ENCODE results near the gene ABCB4.
A peak's percentile ranks its signal among the peaks of the same experiment; 100 is the strongest.

Gene ABCB4

DNA sequence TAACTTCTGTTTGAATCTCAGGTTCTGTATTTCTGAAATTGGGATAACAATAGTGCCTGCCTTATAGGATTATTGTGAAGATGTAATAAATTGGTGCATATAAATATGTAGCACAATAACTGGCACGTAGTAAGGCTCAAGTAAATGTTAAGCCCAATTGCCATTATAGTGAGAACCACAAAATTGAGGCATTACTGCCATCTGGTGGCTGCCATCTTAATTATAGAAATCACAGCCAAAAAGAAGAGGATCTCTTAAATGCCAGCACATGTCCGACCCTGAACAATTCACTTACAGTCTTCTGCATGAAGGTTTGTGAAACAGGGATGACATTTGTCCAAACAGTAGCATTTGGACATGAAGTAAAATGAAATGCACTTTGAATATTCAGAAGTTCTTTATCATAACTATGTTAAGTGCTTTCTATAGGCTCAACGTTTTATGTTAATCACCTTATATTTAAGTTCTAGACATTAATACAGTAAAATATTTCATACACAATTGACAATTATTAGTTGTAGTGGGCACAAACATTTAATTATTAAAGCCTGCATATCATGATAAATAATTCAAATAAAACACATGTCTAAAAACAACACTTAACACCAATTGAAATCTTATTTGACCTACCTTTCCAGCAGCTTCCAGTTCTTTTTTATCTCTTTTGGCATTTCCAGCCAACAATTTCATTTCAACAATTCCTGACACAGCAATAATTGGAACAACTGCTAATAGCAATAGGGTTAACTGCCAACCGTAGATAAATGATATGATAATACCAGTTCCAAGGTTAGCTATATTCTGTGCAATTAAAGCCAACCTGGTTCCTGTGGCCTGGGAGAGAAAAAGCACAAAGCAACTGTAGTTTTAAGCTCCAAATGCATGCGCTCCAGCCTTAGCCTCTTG, 58.5 kb downstream of the ABCB4 start:
- peak; percentile 77 for DNase-seq

DNA sequence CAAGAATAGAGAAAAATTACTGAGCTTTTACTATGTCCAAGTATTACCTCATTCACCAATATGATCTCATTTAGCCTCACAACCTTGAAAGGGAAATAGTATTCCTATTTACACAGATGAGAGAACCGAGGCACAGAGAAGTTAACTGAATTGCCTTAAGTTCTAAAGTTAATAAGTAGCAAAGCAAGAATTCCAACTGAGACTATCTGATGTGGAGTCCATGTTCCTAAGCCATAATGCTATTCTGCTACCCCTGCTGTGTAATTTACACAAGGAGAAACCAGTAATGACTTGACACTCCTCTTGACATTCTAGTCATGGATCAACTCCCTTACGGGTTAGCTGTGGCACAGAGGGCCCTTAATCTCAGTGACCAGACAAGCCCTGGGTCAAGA, 60.7 kb downstream of the ABCB4 start:
- no peak for DNase-seq

DNA sequence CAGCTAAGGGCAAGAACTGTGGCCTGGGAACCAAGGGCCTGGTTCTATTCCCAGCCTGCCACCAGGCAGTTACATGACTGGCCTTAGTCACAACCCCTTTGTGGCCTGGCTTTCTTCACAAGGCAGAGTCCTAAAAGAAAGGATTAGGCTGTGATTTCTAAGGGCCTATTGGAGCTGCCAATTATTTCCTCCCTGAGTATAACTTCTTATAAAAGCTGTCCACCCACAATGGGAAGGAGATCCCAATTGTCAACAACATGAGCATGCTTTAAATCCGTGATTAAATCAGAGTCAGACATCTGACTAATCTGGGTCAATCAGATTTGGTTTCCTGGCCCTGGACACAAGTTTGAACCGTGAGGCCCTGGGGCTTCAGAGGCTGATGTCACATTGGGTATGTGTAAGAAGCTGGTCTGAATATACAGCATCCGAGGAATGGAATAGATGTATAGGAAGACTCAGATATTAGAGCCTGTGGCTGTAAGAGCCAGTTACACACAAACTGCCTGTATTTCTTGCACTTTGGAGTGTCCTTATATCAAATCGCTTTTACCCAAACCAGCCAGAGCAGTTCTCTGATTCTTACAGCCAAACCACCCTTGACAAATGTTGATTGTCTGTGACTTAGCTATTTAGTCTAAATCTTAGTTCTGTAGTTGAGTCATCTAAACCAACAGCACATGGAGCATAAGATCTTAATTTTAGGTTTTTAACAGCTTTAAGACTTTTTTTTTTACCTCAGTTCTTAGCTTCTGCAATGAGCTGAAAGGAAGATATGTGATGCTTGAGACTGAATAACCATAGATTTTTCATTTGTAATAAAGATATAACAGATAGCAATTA, 61.3 kb downstream of the ABCB4 start:
- no peak for DNase-seq

DNA sequence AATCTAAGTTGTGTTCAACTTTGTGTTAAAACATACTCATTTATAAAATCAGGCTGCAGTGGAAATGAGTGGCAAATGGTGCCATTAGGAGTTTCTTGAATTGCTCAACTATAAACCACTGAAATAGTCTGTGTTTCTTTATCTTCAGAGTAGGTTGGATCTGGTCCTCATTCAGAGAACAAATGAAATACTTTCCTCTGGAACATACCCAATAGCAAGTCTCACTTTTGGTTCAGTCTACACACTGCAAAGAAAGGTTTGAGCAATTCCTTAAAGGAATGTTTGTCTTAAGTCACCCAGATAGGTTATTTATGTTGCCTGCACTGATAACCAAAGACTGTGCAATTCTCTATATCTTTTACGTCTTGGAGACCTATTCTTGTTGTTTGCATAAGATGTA, 62.5 kb downstream of the ABCB4 start:
- DNase-seq, result no peak

DNA sequence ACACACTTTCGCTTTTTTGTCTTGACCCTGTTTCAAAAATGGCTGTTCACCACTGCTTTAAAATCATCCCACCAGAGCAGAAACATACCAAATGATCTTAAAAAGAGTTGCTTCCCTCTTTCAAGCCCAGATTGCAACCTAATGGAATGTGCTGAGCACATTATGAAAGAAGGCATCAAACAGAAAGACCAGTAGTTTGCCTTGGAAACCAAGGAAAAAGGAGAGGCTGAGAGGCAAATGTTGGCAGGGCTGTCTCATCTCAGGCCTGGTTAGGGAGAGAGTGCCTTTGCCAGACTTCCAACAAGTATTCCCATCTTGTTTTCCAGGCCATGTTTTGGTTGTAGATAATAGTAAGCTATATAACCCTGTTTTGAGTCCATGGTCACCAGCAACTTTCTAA, 64.3 kb downstream of the ABCB4 start:
- no peak for DNase-seq

DNA sequence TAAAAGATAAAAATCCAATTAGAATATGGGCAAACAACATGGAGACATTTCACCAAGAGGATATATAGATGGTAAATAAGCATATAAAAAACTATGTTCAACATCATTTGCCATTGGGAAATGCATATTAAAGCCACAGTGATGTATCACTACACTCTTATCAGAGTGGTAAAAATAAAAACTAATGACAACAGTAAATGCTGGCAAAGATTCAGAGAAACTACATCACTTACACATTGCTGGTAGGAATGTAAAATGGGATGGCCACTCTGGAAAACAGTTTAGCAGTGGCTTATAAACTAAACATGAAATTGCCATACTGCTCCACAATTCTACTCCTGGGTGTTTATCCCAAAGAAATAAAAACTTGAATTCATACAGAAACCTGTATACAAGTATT, 70.8 kb downstream of the ABCB4 start:
- DNase-seq, result no peak

DNA sequence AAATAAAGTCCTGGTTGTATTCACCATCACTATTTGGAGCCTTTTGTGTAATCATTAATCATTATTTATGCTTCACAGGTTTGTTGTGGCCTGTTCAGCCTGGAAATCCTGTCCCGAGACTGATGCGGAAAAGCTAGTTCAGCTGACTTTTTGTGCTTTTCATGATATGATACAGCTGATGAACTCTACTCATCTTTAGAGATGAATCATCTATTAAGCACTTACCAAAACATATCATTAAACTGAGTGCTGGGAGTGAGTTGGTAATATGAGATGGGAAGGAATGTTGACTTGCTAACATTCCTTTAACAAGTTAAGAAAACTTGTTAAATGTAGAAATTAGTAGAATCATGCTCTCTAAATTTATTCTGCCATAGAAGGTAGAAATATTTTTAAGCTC, 77.0 kb downstream of the ABCB4 start:
- no peak for DNase-seq

DNA sequence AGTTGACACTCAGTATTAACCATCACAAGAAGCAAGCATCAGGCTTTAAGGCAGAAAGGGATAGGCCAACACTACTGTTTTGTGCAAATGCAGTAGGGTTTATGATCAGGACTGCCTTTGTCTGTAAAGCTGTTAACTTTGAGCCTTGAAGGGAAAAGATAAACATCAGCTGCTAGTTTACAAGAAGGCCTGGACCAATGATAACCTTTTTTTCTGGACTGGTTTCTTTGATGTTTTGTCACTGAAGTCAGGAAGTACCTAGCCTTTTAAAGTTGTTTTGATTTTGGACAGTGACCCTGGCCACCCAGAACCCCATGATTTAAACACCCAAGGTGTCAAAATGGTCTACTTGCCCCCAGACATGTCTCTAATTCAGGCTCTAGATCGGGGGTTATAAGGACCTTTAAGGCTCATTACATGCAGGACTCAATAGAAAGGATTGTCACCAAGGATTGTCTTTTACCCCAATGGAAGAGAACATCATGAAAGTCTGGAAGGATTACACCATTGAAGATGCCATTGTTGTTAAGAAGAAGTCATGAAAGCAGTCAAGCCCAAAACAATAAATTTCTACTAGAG, 79.9 kb downstream of the ABCB4 start:
- DNase-seq, result no peak

DNA sequence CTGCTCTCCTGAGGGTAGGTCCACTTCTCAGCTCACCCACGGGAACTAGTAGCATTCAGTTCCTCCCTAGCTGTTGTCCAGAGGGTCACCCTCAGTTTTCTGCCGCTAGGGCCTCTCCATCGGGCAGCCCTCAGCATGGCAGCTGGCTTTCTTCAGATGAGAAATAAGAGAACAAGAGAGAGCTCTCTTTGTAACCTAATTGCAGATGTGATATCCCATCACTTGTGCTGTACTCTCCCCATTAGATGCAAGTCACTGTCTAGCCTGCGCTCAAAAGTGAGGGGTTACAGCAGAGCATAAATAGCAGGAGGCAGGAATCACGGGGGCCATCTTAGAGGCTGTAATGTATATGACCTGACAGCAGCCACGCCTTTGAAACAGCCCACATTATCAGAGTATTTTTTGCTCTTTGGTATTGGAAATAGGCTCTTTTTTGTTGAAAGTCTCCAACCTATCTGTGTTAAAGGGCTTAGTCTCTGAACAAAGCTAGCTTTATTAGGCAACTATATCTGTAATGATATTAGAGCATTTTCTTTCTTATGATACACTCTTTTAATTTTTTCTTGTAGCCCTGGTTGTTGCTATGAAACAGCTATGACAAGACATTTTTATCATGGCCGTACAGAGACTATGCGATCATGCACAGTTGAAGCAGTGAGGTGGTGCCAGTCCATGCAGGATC, 84.3 kb downstream of the ABCB4 start:
- DNase-seq, result no peak

DNA sequence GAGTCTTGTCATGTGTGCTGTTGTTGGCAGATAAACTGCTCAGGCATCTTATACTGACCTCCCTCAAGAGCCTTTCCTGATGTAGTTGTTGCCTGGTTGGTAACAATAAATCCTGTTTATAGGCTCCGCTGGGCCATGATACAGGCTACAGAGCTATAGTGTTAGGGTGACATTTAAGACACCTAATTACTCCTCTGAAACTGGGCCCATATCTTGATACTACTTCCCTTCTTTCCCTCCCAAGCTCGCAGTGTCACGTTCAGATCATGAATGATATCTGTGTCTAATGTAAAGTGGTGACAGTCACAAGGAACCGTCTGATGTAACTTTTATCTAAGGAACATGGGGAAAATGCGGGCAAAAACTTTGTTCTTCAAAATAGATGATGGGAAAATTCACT, 94.6 kb downstream of the ABCB4 start:
- DNase-seq, result no peak

DNA sequence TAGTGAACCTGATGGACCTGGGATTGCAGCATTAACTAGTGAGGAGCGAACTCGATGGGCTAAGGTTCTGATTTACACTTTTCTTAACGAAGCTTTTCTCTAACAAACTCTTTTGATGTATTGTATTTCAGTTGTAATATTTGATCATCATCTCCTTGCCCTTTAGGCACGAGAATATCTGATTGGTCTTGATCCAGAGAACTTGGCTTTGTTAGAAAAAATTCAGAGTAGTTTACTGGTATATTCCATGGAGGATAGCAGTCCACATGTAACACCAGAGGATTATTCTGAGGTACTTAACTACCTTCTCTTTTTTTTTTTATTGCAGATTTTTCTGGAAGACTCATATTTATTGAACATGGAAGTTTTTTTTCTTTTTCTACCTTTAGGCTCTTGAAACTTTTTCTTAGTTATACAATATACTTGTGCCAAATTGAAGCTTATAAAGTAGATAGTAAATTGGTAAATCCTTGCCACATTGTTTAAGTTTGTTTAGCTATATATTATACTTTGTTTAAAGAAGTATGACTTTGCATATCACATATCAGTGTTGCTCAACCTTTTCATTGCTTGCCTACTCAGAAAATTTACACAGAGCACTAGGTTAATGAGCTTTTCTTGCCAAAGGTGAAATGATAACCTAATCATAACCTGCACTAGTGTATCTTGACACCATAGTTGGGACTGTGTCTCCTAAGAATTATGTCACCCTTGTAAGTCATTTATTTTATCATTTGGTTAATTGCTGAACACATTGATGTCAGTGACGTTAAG, 99.6 kb downstream of the ABCB4 start:
- no peak for DNase-seq

DNA sequence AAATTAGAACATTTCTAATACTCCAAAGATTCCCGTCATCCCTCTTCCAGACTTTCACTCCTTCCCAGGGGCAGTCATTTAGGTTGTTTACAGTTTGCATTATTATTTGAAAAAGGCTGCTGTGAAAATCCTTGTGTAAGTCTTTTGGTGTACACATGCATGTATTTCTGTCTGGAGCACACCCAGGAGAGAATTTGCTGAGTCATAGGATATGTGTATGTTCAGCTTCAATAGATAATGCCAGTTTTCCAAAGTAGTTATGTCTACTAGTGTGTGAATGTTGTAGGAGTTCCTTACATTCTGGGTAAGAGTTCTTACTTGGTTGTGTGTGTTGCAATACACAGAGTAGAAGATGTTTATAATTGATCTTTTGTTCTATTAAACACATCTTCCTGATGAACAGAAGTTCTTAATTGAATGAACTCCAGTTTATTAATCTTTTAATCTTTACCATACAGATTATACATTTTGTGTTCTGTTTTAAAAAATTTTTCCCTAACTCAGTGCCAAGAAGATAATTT, 104.8 kb downstream of the ABCB4 start:
- peak; percentile 72 for DNase-seq

DNA sequence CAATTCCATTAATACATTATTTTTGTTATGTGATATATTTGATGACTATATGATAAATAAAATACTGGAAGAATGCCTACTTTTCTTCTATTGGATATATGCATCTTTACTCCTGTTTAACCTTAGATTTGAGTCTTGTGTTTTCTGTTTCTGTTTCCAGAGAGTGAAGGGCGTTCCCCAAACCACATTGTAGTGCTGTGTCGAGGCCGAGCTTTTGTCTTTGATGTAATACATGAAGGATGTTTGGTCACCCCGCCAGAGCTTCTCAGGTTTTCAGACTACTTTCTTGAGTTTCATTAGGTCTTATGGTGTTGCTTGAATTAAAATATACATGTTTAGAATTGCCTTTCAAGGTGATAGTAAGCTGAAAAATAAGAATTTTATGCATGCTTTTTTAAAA, 106.3 kb downstream of the ABCB4 start:
- DNase-seq, result no peak

DNA sequence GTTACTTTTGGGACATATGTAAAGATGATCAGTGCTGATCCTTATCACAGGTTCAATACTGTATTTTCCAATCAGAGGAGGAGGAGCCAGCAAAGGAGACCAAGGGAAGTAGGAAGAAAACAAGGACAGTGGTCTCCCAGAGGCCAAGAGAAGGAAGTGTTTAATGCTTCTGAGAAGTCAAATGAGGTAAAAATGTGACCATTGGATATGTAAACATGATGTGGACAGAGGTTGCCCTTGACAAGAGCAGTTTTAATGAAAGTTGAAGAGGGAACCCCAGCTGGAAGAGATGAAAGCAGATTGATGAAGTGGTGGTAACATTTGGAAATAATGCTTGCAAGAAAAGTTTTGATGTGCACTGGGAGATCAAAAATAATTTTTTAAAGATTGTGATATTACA, 111.2 kb downstream of the ABCB4 start:
- no peak for DNase-seq

DNA sequence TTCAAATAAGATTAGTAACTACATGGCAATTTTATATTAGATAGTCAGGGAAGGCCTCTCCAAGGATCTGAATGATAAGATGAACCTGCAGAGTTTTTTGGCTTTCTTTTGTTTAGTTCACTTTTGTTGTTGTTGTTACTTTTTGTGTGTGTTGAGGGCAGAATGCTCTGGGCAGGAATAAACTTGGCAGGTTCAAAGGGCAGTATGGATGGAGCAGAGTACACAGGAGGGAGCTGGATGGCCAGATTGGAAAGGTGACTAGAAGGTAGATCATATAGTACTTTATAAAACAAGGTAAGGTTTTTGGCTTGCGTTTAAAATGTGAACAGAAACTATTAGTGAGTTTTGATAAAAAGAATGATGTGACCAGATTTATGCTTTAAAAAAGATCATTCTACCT, 112.1 kb downstream of the ABCB4 start:
- no peak for DNase-seq

DNA sequence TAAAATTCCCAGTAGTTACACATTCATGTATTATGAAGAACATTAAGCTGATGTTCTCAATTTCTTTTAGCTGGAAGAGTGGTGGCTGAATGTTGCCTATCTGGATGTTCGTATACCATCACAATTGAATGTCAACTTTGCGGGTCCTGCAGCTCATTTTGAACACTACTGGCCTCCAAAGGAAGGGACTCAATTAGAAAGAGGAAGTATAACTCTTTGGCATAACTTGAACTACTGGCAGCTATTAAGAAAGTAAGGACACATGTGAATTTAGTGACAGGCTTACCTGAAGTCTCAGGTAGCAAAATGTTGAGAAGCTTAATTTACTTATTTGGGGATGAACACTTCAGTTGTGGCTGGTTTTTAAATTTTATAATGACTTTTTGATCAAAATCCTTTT, 114.2 kb downstream of the ABCB4 start:
- no peak for DNase-seq

DNA sequence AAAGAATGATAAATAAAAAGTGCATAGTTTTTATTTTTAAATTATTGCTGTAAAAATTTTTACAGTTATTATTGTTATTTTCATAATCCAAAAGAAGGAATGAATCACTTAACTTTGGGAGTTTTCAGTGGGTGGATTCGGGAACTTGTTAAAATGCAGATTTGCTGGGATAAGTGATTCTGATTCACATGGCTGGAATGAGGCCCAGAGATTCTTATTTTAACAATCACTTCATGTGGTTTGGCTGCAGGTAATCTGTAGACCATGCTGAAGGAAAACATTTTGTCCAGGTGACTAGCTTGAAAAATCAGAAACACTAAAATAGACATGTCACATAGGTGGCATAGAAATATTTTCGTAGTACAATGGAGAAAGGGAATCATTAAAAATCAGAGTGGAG, 116.1 kb downstream of the ABCB4 start:
- DNase-seq, result no peak

DNA sequence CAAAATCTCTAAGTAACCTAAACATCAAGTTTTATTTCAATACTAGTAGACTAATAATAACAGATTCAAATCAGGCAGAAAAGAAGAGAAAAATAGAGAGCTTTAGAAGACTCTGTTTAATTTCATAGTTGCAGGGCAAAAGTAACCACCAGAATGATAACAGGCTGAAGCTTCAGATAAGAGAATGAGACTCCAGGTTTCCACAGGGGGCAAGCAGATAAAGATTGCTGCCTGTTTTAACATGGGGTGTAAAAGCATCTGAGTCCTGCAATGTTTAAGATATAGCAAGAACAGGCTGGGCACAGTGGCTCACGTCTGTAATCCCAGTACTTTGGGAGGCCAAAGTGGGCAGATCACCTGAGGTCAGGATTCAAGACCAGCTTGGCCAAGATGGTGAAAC, 119.0 kb downstream of the ABCB4 start:
- peak; percentile 87 for DNase-seq

DNA sequence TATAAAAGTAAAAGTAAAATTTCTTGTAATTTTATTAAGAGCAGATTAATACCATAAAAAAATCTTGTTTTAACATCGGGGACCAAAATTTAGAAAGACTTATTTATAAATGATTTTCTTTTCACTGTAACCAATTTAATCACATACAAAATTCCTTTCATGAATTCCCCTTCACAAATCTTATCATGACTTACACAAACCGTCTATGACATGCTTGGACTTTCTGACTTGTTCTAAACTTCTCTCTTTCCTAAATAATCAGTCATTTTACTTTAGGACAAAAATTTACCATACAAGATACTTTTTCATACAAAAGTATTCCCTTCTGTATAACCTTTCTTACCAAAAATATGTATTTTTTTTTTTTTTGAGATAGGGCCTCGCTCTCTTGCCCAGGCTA, 120.7 kb downstream of the ABCB4 start:
- DNase-seq, result peak; percentile 52
